GM23338 (cell line): ENCODE results near the gene MTX2. TPM values are rescaled to one million over a fixed set of nuclear protein-coding genes. Genes with fewer than 3 reads are reported as not detected.

Experiments used
- ATAC-seq: fragments of 200-7000 bp; cut with Tn5 transposase; 3 replicates; pipeline ENCODE4 v1.9.1; 2020
- DNase-seq: peaks from one replicate; pipeline ENCODE4 v3.0.0-alpha.2; 2015; ENCODE audit warnings: low spot score
- H2AFZ ChIP-seq: fragments of 200-600 bp; sonication (generic); 2 replicates; pipeline ENCODE4 v1.8.0; 2016; ENCODE audit warnings: antibody characterized with exemption, mild to moderate bottlenecking, moderate library complexity
- H3F3A ChIP-seq: fragments of 200-600 bp; sonication (generic); replicated peaks from 2 replicates; pipeline ENCODE4 v1.8.0; 2017; ENCODE audit warnings: antibody characterized with exemption, mixed run types, low read depth
- H3K27ac ChIP-seq: fragments of 200-600 bp; sonication (generic); 2 replicates; pipeline ENCODE4 v1.6.1; 2016; ENCODE audit warnings: low read depth
- H3K27me3 ChIP-seq: fragments of 200-600 bp; sonication (generic); 2 replicates; pipeline ENCODE4 v1.8.0; 2016; ENCODE audit warnings: mild to moderate bottlenecking, mixed run types, moderate library complexity; ENCODE audit not compliant: insufficient read depth
- H3K36me3 ChIP-seq: fragments of 200-600 bp; sonication (generic); 2 replicates; pipeline ENCODE4 v1.8.0; 2016; ENCODE audit warnings: mild to moderate bottlenecking; ENCODE audit not compliant: insufficient read depth
- H3K4me1 ChIP-seq: fragments of 200-600 bp; sonication (generic); 2 replicates; pipeline ENCODE4 v1.8.0; 2016; ENCODE audit warnings: mild to moderate bottlenecking, moderate library complexity; ENCODE audit not compliant: insufficient read depth
- H3K4me2 ChIP-seq: fragments of 200-600 bp; sonication (generic); 2 replicates; pipeline ENCODE4 v1.7.1; 2017; ENCODE audit warnings: mixed run types
- H3K4me3 ChIP-seq: fragments of 200-600 bp; sonication (generic); 2 replicates; pipeline ENCODE4 v1.6.1; 2016; ENCODE audit warnings: mixed run types
- H3K79me2 ChIP-seq: fragments of 200-600 bp; sonication (generic); replicated peaks from 2 replicates; pipeline ENCODE4 v1.8.0; 2017; ENCODE audit warnings: mild to moderate bottlenecking; ENCODE audit not compliant: insufficient read depth
- H3K9me2 ChIP-seq: fragments of 200-600 bp; sonication (generic); 2 replicates; pipeline ENCODE4 v1.8.0; 2017; ENCODE audit not compliant: insufficient read depth
- H4K20me1 ChIP-seq: fragments of 200-600 bp; sonication (generic); replicated peaks from 2 replicates; pipeline ENCODE4 v1.8.0; 2017; ENCODE audit warnings: mild to moderate bottlenecking; ENCODE audit not compliant: insufficient read depth
- H3K27ac Mint-ChIP-seq: 2 replicates; pipeline ENCODE4 v1.8.0; 2020; ENCODE audit warnings: inconsistent platforms, mild to moderate bottlenecking, moderate library complexity, mixed read lengths
- H3K27me3 Mint-ChIP-seq: 3 replicates; pipeline ENCODE4 v1.8.0; 2022; ENCODE audit warnings: low read depth, mild to moderate bottlenecking, moderate library complexity, mixed read lengths, inconsistent platforms; ENCODE audit not compliant: insufficient read depth, poor library complexity
- H3K36me3 Mint-ChIP-seq: 3 replicates; pipeline ENCODE4 v1.8.0; 2021; ENCODE audit warnings: low read depth, mild to moderate bottlenecking, inconsistent platforms, moderate library complexity, mixed read lengths
- H3K4me1 Mint-ChIP-seq: 3 replicates; pipeline ENCODE4 v1.8.0; 2020; ENCODE audit warnings: mild to moderate bottlenecking, inconsistent platforms, mixed read lengths
- H3K4me3 Mint-ChIP-seq: 3 replicates; pipeline ENCODE4 v1.8.0; 2021; ENCODE audit warnings: moderate library complexity, mild to moderate bottlenecking, inconsistent platforms, mixed read lengths
- H3K9me3 Mint-ChIP-seq: 3 replicates; pipeline ENCODE4 v1.8.0; 2020; ENCODE audit warnings: moderate library complexity, mild to moderate bottlenecking, inconsistent platforms, mixed read lengths
- CREB1 ChIP-seq: fragments of 250-450 bp; sonication (Bioruptor Pico); IDR thresholded peaks from 2 replicates; pipeline ENCODE4 v1.5.0; 2020; ENCODE audit warnings: low read depth, mild to moderate bottlenecking, moderate library complexity
- CTCF ChIP-seq, 2 experiments: fragments of 200-600 bp in 1 of 2; sonication (generic) in 1 of 2; conservative IDR thresholded peaks; 2 replicates each; pipeline versions ENCODE4 v1.5.1 to v1.6.1; 2016 to 2017; ENCODE audit warnings: antibody characterized with exemption in 2 of 2, low read depth in 2 of 2, mild to moderate bottlenecking in 2 of 2, moderate library complexity in 1 of 2
- ETS1 ChIP-seq: IDR thresholded peaks from 2 replicates; pipeline ENCODE4 v1.6.1; 2016; ENCODE audit warnings: antibody characterized with exemption
- EZH2 ChIP-seq: fragments of 200-600 bp; sonication (generic); IDR thresholded peaks from one replicate; pipeline ENCODE4 v1.8.0; 2017; ENCODE audit warnings: antibody characterized with exemption, mild to moderate bottlenecking, low read depth; ENCODE audit not compliant: unreplicated experiment
- EZH2phosphoT487 ChIP-seq: fragments of 200-600 bp; sonication (generic); IDR thresholded peaks from one replicate; pipeline ENCODE4 v1.8.1; 2018; ENCODE audit warnings: antibody characterized with exemption; ENCODE audit not compliant: unreplicated experiment
- JUNB ChIP-seq: IDR thresholded peaks from one replicate; pipeline ENCODE4 v1.6.1; 2016; ENCODE audit warnings: antibody characterized with exemption; ENCODE audit not compliant: unreplicated experiment
- NANOG ChIP-seq: IDR thresholded peaks from 2 replicates; pipeline ENCODE4 v1.6.1; 2016; ENCODE audit warnings: antibody characterized with exemption, borderline replicate concordance
- POLR2AphosphoS5 ChIP-seq: IDR thresholded peaks from 2 replicates; pipeline ENCODE4 v1.6.1; 2016; ENCODE audit warnings: antibody characterized with exemption, low read depth
- REST ChIP-seq: IDR thresholded peaks from one replicate; pipeline ENCODE4 v1.6.1; 2018; ENCODE audit warnings: antibody characterized with exemption; ENCODE audit not compliant: unreplicated experiment
- STAT1 ChIP-seq: IDR thresholded peaks from one replicate; pipeline ENCODE4 v1.6.1; 2016; ENCODE audit warnings: antibody characterized with exemption; ENCODE audit not compliant: unreplicated experiment
- ZNF114 ChIP-seq: fragments of 250-450 bp; sonication (Bioruptor Pico); IDR thresholded peaks from 2 replicates; pipeline ENCODE4 v1.5.0; 2020; ENCODE audit warnings: mild to moderate bottlenecking, moderate library complexity
- ZNF331 ChIP-seq: fragments of 250-450 bp; sonication (Bioruptor Pico); IDR thresholded peaks from 2 replicates; pipeline ENCODE4 v1.5.0; 2020; ENCODE audit warnings: low read depth, mild to moderate bottlenecking, moderate library complexity
- ZNF462 ChIP-seq: fragments of 250-450 bp; sonication (Bioruptor Pico); IDR thresholded peaks from 2 replicates; pipeline ENCODE4 v1.5.0; 2020; ENCODE audit warnings: mild to moderate bottlenecking, moderate library complexity
- polyA plus RNA-seq: library from polyadenylated mRNA; unstranded; fragments of >200 nt; fragmentation: Nextera tagmentation; extraction: Ambion mirVana; gene quantifications from 2 replicates; pipeline ENCODE4 v1.2.1, GENCODE V29; 2016
- total RNA-seq: library from RNA; depleted of rRNA; stranded (reverse); fragments of >200 nt; shearing (Covaris generic); gene quantifications from 2 replicates; pipeline ENCODE4 v1.2.3, GENCODE V29; 2014

The MTX2 gene
- total and polyA plus RNA-seq, 2 experiments from 2014 or later, result 37.5 to 81.7 TPM

- H3K79me2 ChIP-seq, result no peaks in the 10 kb centered on the region
- H3K27me3 Mint-ChIP-seq, result no peaks in the 10 kb centered on the region
- TF ChIP-seq EZH2phosphoT487 (no peak), CREB1 (CRISPR knock-in tag) (no peak), ETS1 (no peak), NANOG (no peak), STAT1 (no peak), CTCF (conservative IDR thresholded peaks at IDR 0.05; ENCODE audit: low read depth in 2 of 2) (no peak), ZNF114 (CRISPR knock-in tag) (no peak), REST (no peak), JUNB (no peak), ZNF331 (CRISPR knock-in tag) (no peak), POLR2AphosphoS5 (no peak), ZNF462 (CRISPR knock-in tag) (no peak), EZH2 (no peak)
- H3K36me3 ChIP-seq, result no peaks in the 10 kb centered on the region
- DNase-seq (no peak), ATAC-seq (no peak)
- no peaks in the 10 kb centered on the region for H3K4me1 ChIP-seq
- no peaks in the 10 kb centered on the region for H3K4me1 Mint-ChIP-seq
- H2AFZ ChIP-seq, result no peak overlapping the region
- no peaks in the 10 kb centered on the region for H3K36me3 Mint-ChIP-seq
- no peak overlapping the region for H3K4me3 Mint-ChIP-seq
- H3K4me2 ChIP-seq, result no peak overlapping the region
- no peaks in the 10 kb centered on the region for H3K27me3 ChIP-seq
- H4K20me1 ChIP-seq, result no peaks in the 10 kb centered on the region; the same call in 1 of the 2 replicates
- H3K9me3 Mint-ChIP-seq, result no peaks in the 10 kb centered on the region
- no peak overlapping the region for H3K4me3 ChIP-seq
- no peaks in the 10 kb centered on the region for H3K9me2 ChIP-seq
- no peaks in the 10 kb centered on the region for H3F3A ChIP-seq
- no peak overlapping the region for H3K27ac ChIP-seq
- H3K27ac Mint-ChIP-seq, result no peak overlapping the region
These were observed 31.8 kb upstream of the MTX2 start for GRCh38 chr2:176237456-176237855.
